ENCODE measurements around the gene DLX1.
"Not testable (repeated sequence)": the region's sequence is repeated elsewhere in the genome, so short reads cannot be mapped to it uniquely, and the experiment has no call there.

Gene DLX1

GRCh38 chr2:172065111-172065510, 20.2 kb upstream of the DLX1 start:
- DNase-seq (ENCODE audit: low read depth, low spot score) = no peak

- DNase-seq (ENCODE audit: low read depth, low spot score) = no peak
Observed at GRCh38 chr2:172066394-172066886, 18.9 kb upstream of the DLX1 start.

GRCh38 chr2:172067905-172068304, 17.4 kb upstream of the DLX1 start:
- DNase-seq (ENCODE audit: low read depth, low spot score) = not testable (repeated sequence)

GRCh38 chr2:172070936-172071335, 14.4 kb upstream of the DLX1 start:
- DNase-seq (ENCODE audit: low read depth, low spot score) = no peak

- no peak for DNase-seq (ENCODE audit: low read depth, low spot score)
Observed at GRCh38 chr2:172072303-172072702, 13.0 kb upstream of the DLX1 start.

GRCh38 chr2:172072706-172073105, 12.6 kb upstream of the DLX1 start:
- DNase-seq (ENCODE audit: low read depth, low spot score) = no peak

GRCh38 chr2:172073518-172073917, 11.8 kb upstream of the DLX1 start:
- DNase-seq (ENCODE audit: low read depth, low spot score) = no peak

- no peak for DNase-seq (ENCODE audit: low read depth, low spot score)
Observed at GRCh38 chr2:172074254-172074653, 11.1 kb upstream of the DLX1 start.

GRCh38 chr2:172079416-172079815, 5.9 kb upstream of the DLX1 start:
- DNase-seq (ENCODE audit: low read depth, low spot score) = no peak

- no peak for DNase-seq (ENCODE audit: low read depth, low spot score)
Observed at GRCh38 chr2:172079838-172080640, 5.3 kb upstream of the DLX1 start.

- no peak for DNase-seq (ENCODE audit: low read depth, low spot score)
Observed at GRCh38 chr2:172080641-172081220, 4.6 kb upstream of the DLX1 start.

- DNase-seq (ENCODE audit: low read depth, low spot score) = no peak
Observed at GRCh38 chr2:172081221-172082022, 3.9 kb upstream of the DLX1 start.

- DNase-seq (ENCODE audit: low read depth, low spot score) = no peak
Observed at GRCh38 chr2:172082105-172082943, 3.0 kb upstream of the DLX1 start.

- DNase-seq (ENCODE audit: low read depth, low spot score) = no peak
Observed at GRCh38 chr2:172082944-172083627, 2.2 kb upstream of the DLX1 start.

- no peak for DNase-seq (ENCODE audit: low read depth, low spot score)
Observed at GRCh38 chr2:172083628-172084394, 1.5 kb upstream of the DLX1 start.

GRCh38 chr2:172084395-172084644, 987 bp upstream of the DLX1 start:
- DNase-seq (ENCODE audit: low read depth, low spot score) = no peak

GRCh38 chr2:172084645-172085459, 455 bp upstream of the DLX1 start:
- no peak for DNase-seq (ENCODE audit: low read depth, low spot score)

GRCh38 chr2:172086241-172087206, 1.2 kb downstream of the DLX1 start:
- DNase-seq (ENCODE audit: low read depth, low spot score) = no peak
